CD4-positive, alpha-beta T cell (primary cell): ENCODE data around the gene BTBD1. TPM values are rescaled to one million over a fixed set of nuclear protein-coding genes. Genes with fewer than 3 reads are reported as not detected.
"Not testable (repeated sequence)": the region's sequence is repeated elsewhere in the genome, so short reads cannot be mapped to it uniquely, and the experiment has no call there.

Experiments used
- ATAC-seq: fragments of 200-7000 bp; cut with Tn5 transposase; one replicate; pipeline ENCODE4 v1.10.0; 2022; ENCODE audit warnings: mild to moderate bottlenecking; ENCODE audit not compliant: poor library complexity
- CTCF ChIA-PET: fragments of 350-600 bp; sonication (Branson Sonifier 250); formaldehyde crosslinking; loops from one replicate; lab custom pipeline; 2021; ENCODE audit warnings: antibody characterized with exemption, inconsistent platforms; lab: Charles Lee
- POLR2A ChIA-PET: fragments of 350-600 bp; sonication (Branson Sonifier 250); formaldehyde crosslinking; loops from one replicate; lab custom pipeline; 2021; ENCODE audit warnings: antibody characterized with exemption, inconsistent platforms; lab: Charles Lee
- DNase-seq, 14 experiments: peaks; one replicate each; pipeline ENCODE4 v3.0.0-alpha.2; 2013 to 2020; ENCODE audit warnings: mixed read lengths in 2 of 14
- H3K27ac ChIP-seq, 2 donors: one replicate each; pipeline versions ENCODE4 v1.5.1 to v1.7.0; 2013; ENCODE audit warnings: low read length in 2 of 2, low read depth in 1 of 2, mild to moderate bottlenecking in 1 of 2
- H3K27me3 ChIP-seq, 2 experiments: 1 replicate in 1 of 2; 2 replicates in 1 of 2; pipeline versions ENCODE4 v1.6.1 to v1.7.0; 2013; ENCODE audit warnings: low read length in 2 of 2, control low read depth in 1 of 2, mild to moderate bottlenecking in 1 of 2, moderate library complexity in 1 of 2; ENCODE audit not compliant: insufficient read depth in 2 of 2, control insufficient read depth in 1 of 2
- H3K36me3 ChIP-seq: one replicate; pipeline ENCODE4 v1.6.1; 2013; ENCODE audit warnings: low read length, control low read depth; ENCODE audit not compliant: insufficient read depth
- H3K4me1 ChIP-seq: one replicate; pipeline ENCODE4 v1.6.1; 2013; ENCODE audit warnings: low read length, control low read depth; ENCODE audit not compliant: insufficient read depth
- H3K4me3 ChIP-seq: one replicate; pipeline ENCODE4 v1.5.1; 2013; ENCODE audit warnings: mild to moderate bottlenecking, low read length, moderate library complexity
- H3K9me3 ChIP-seq, 2 experiments: 1 replicate in 1 of 2; 2 replicates in 1 of 2; pipeline versions ENCODE4 v1.6.1 to v1.7.0; 2013; ENCODE audit warnings: low read length in 2 of 2, mild to moderate bottlenecking in 2 of 2, control low read depth in 1 of 2, moderate library complexity in 1 of 2; ENCODE audit not compliant: control insufficient read depth in 1 of 2, insufficient read depth in 1 of 2
- H3K27ac Mint-ChIP-seq: one replicate; pipeline ENCODE4 v1.8.0; 2020; ENCODE audit warnings: mixed read lengths
- H3K27me3 Mint-ChIP-seq: one replicate; pipeline ENCODE4 v1.8.0; 2021; ENCODE audit warnings: mixed read lengths
- H3K36me3 Mint-ChIP-seq: one replicate; pipeline ENCODE4 v1.8.0; 2021; ENCODE audit warnings: low read depth, mixed read lengths
- H3K4me1 Mint-ChIP-seq: one replicate; pipeline ENCODE4 v1.8.0; 2021; ENCODE audit warnings: low read depth, mixed read lengths
- H3K4me3 Mint-ChIP-seq: one replicate; pipeline ENCODE4 v1.8.0; 2020; ENCODE audit warnings: mild to moderate bottlenecking, mixed read lengths
- H3K9me3 Mint-ChIP-seq: one replicate; pipeline ENCODE4 v1.8.0; 2020; ENCODE audit warnings: mixed read lengths
- CTCF ChIP-seq: fragments of 200-600 bp; IDR thresholded peaks from one replicate; pipeline ENCODE4 v1.8.0; 2022; ENCODE audit warnings: antibody characterized with exemption, mild to moderate bottlenecking
- intact Hi-C, 2 experiments: fragments of 100-400 bp; cut with DNase I in 1 of 2; cut with micrococcal nuclease in 1 of 2; formaldehyde crosslinking; loops; one replicate each; pipeline versions ENCODE4 v1.15.1 to v1.9.0; 2023 to 2025; cut with DNase I, micrococcal nuclease
- total RNA-seq, 174 experiments: library from RNA in 2 of 174; stranded (reverse) in 2 of 174; gene quantifications; one replicate each; pipeline ENCODE4 v1.2.3 and lab custom pipeline; 2021 to 2026

BTBD1 gene
- total RNA-seq, 2 experiments from 2014 or later = 26.3 to 27.5 TPM

GRCh38 chr15:83077491-83078230, 10.6 kb upstream of the BTBD1 start:
- POLR2A ChIA-PET = no interaction called here
- CTCF ChIA-PET = interaction anchor here (0.7 kb wide), 1 partner anchor 1065 kb away, joined by 3 read pairs; no protein-coding TSS in a partner anchor
- Mint-ChIP-seq H3K27ac (no peak overlapping the region), H3K4me3 (no peak overlapping the region), H3K9me3 (peaks cover 3% of the 10 kb centered on the region), H3K36me3 (peaks cover 7% of the 10 kb centered on the region), H3K4me1 (no peaks in the 10 kb centered on the region), H3K27me3 (peaks cover 58% of the 10 kb centered on the region)
- H3K4me1 ChIP-seq = no peaks in the 10 kb centered on the region
- no peaks in the 10 kb centered on the region for H3K36me3 ChIP-seq
- peaks cover 6 to 11% of the 10 kb centered on the region in 2 experiments for H3K27me3 ChIP-seq
- intact Hi-C loops = no loop called here
- no peak for TF ChIP-seq CTCF
- peaks cover 7 to 14% of the 10 kb centered on the region in 2 experiments for H3K9me3 ChIP-seq
- no peak for ATAC-seq
- DNase-seq = no peak
- H3K4me3 ChIP-seq = no peak overlapping the region
- no peak overlapping the region for H3K27ac ChIP-seq

GRCh38 chr15:83069211-83069642, 2.2 kb upstream of the BTBD1 start:
- POLR2A ChIA-PET, H3K4me3 ChIP-seq, H3K27ac ChIP-seq, H3K36me3 ChIP-seq, H3K27me3 ChIP-seq, CTCF ChIA-PET, H3K27me3 Mint-ChIP-seq, H3K4me1 Mint-ChIP-seq, H3K9me3 Mint-ChIP-seq: not testable (repeated sequence)
- ATAC-seq (peak; percentile 22), DNase-seq (peak in 10 of 14 experiments; percentile 3 to 80 (median 34))
- peak overlapping the region; percentile 78 for H3K27ac Mint-ChIP-seq
- peaks cover 7 to 13% of the 10 kb centered on the region in 2 experiments for H3K9me3 ChIP-seq
- intact Hi-C loops = loop anchor here (5.0 to 10.0 kb wide), 6 partner anchors 54 to 394 kb away; partner anchors contain the start of genes C15orf40 (in 2 of the 2), FSD2 (in 1 of the 2), RAMAC (in 1 of the 2) and WHAMM (in 1 of the 2)
- peaks cover 18% of the 10 kb centered on the region for H3K36me3 Mint-ChIP-seq
- peaks cover 10% of the 10 kb centered on the region for H3K4me1 ChIP-seq
- H3K4me3 Mint-ChIP-seq = peak overlapping the region; percentile 82

GRCh38 chr15:83068054-83068453, 1.0 kb upstream of the BTBD1 start:
- TF ChIP-seq CTCF = no peak
- no peaks in the 10 kb centered on the region for H3K9me3 Mint-ChIP-seq
- H3K27me3 Mint-ChIP-seq = no peaks in the 10 kb centered on the region
- no peaks in the 10 kb centered on the region for H3K27me3 ChIP-seq
- peaks cover 9% of the 10 kb centered on the region for H3K4me1 Mint-ChIP-seq
- H3K36me3 ChIP-seq = no peaks in the 10 kb centered on the region
- peak overlapping the region; percentile 81 for H3K27ac Mint-ChIP-seq
- no peak for ATAC-seq
- H3K9me3 ChIP-seq = peaks cover under 1 to 1% of the 10 kb centered on the region in 2 experiments
- peaks cover 16% of the 10 kb centered on the region for H3K36me3 Mint-ChIP-seq
- peaks cover 18% of the 10 kb centered on the region for H3K4me1 ChIP-seq
- peak overlapping the region; percentile 88 for H3K4me3 Mint-ChIP-seq
- POLR2A ChIA-PET = interaction anchor here (2.5 kb wide), 1 partner anchor 528 kb away, joined by 17 read pairs; the partner anchor contains the start of gene RPS17
- H3K4me3 ChIP-seq = no peak overlapping the region
- CTCF ChIA-PET = interaction anchor here (1.5 kb wide), 1 partner anchor 57 kb away, joined by 3 read pairs; no protein-coding TSS in a partner anchor
- intact Hi-C loops = loop anchor here (5.0 to 10.0 kb wide), 6 partner anchors 53 to 393 kb away; partner anchors contain the start of genes C15orf40 (in 2 of the 2), FSD2 (in 1 of the 2), RAMAC (in 1 of the 2) and WHAMM (in 1 of the 2)
- H3K27ac ChIP-seq = no peak overlapping the region
- peak in 1 of 14 experiments; percentile 11 for DNase-seq
